ENCODE data around the gene FNBP1L. TPM values are rescaled to one million over a fixed set of nuclear protein-coding genes. Genes with fewer than 3 reads are reported as not detected.

Gene FNBP1L
- total and polyA plus RNA-seq, 10 of the 15 experiments (the other 5 are each of a cell fraction or from before 2014, with no cell fraction given), result 0.02 to 0.12 (median 0.07) TPM; not detected in 4

- Histone ChIP-seq H3K4me1 (ENCODE audit: control insufficient read depth, insufficient read depth, low read length) (no peaks in the 10 kb centered on the region), H3K79me2 (ENCODE audit: control insufficient read depth, insufficient read depth, low read length) (no peaks in the 10 kb centered on the region), H3K9me3 (replicated peaks; ENCODE audit: control insufficient read depth, insufficient read depth, low read length) (no peaks in the 10 kb centered on the region), H3K27me3 (replicated peaks in 1 of 2; ENCODE audit: control insufficient read depth in 2 of 2, insufficient read depth in 2 of 2, low read length in 1 of 2) (peaks cover 2% of the 10 kb centered on the region in 2 experiments; a peak in 3 of 4 replicates), H2AFZ (ENCODE audit: control insufficient read depth, low read depth, low read length) (no peak overlapping the region), H3K4me2 (ENCODE audit: control insufficient read depth, insufficient read depth) (no peak overlapping the region), H3K27ac (ENCODE audit: control insufficient read depth, insufficient read depth) (no peak overlapping the region), H4K20me1 (ENCODE audit: control insufficient read depth, insufficient read depth) (no peaks in the 10 kb centered on the region), H3K4me3 (no peak overlapping the region), H3K36me3 (ENCODE audit: control insufficient read depth in 2 of 2, insufficient read depth in 2 of 2, low read length in 1 of 2) (no peaks in the 10 kb centered on the region), H3K9ac (ENCODE audit: control insufficient read depth, insufficient read depth, low read length) (no peak overlapping the region)
- FAIRE-seq, result no peak
- no peak for ATAC-seq
- 31% methylated on average over 11 of the region's 11 CpGs for WGBS (ENCODE audit: insufficient coverage, insufficient replicate concordance, low lambda C conversion rate, missing lambda C conversion rate)
- in situ Hi-C loops (cut with MboI) (loop anchor here (25.0 kb wide), 1 partner anchor 395 kb away; no protein-coding TSS in a partner anchor), intact Hi-C loops (cut with micrococcal nuclease; ENCODE audit: unreplicated experiment) (no loop called here)
- TF ChIP-seq PAX8 (IDR thresholded peaks at IDR 0.05) (no peak), RAD51 (IDR thresholded peaks at IDR 0.05) (no peak), LARP7 (IDR thresholded peaks at IDR 0.05) (no peak), DPF2 (IDR thresholded peaks at IDR 0.05) (no peak), BCL3 (IDR thresholded peaks at IDR 0.05; ENCODE audit: borderline replicate concordance, insufficient read depth, low read depth, low read length, poor library complexity, severe bottlenecking) (no peak), RFX5 (IDR thresholded peaks at IDR 0.05; ENCODE audit: low read depth, low read length) (no peak), TARDBP (IDR thresholded peaks at IDR 0.05; ENCODE audit: borderline replicate concordance) (no peak), YBX1 (IDR thresholded peaks at IDR 0.05) (no peak)
- RAD21 ChIA-PET (ENCODE audit: unreplicated experiment), result no interaction called here
- SMC1A ChIA-PET (ENCODE audit: uncharacterized antibody, unreplicated experiment), result interaction anchor here (0.6 to 1.2 kb wide), 2 partner anchors 372 to 1451 kb away, joined by 3 to 4 read pairs; no protein-coding TSS in a partner anchor
- no peak for DNase-seq (ENCODE audit: low read depth, low spot score)
- POLR2A ChIA-PET, result no interaction called here
- CTCF ChIA-PET, result interaction anchor here (1.1 to 2.3 kb wide), 4 partner anchors 8 to 372 kb away, joined by 3 to 13 read pairs (median 6); no protein-coding TSS in a partner anchor
- BruUV-seq (replicated peaks), result no TSS peak
These were observed 5.8 kb upstream of the FNBP1L start for GRCh38 chr1:93442008-93442666.

Measured in GM12878 (cell line).